PC-9 (cell line): ENCODE results near the gene NR1H2.

Experiments used
- CTCF ChIP-seq: fragments of 200-600 bp; sonication (generic); conservative IDR thresholded peaks from 2 replicates; pipeline ENCODE4 v1.6.1; 2017; ENCODE audit warnings: mixed run types, antibody characterized with exemption, mild to moderate bottlenecking, moderate library complexity
- EZH2 ChIP-seq: fragments of 200-600 bp; sonication (generic); IDR thresholded peaks from 2 replicates; pipeline ENCODE4 v1.8.0; 2017; ENCODE audit warnings: antibody characterized with exemption, low read depth

- TF ChIP-seq EZH2 = no peak
- TF ChIP-seq CTCF = no peak
Observed at GRCh38 chr19:50393589-50393988, 17.3 kb downstream of the NR1H2 start.
